Inflammatory macrophage treated with lipopolysaccharide for 1 hour (primary cell): ENCODE data around the gene DCDC1.

Source experiments
- DNase-seq, 2 donors: peaks; one replicate each; pipeline ENCODE4 v3.0.0-alpha.2; 2020 to 2022

DCDC1 gene

GRCh38 chr11:31369348-31370329 is at the start of gene DCDC1, which contains the start of gene DNAJC24:
Gene DCDC1, minus strand, starts transcription at chr11:31369739. Its CDS starts 41,459 bp downstream, at chr11:31328280.
Gene DNAJC24, plus strand, starts transcription at chr11:31369860. Its CDS starts 889 bp downstream, at chr11:31370749.
- DNase-seq = peak; percentile 93 to 99

GRCh38 chr11:31419138-31419537 is 49.6 kb upstream of the DCDC1 start:
- no peak for DNase-seq

GRCh38 chr11:31417816-31418215 is 48.3 kb upstream of the DCDC1 start:
- DNase-seq = no peak

- DNase-seq = no peak
Observed at GRCh38 chr11:31417357-31417756, 47.8 kb upstream of the DCDC1 start.

- no peak for DNase-seq
Observed at GRCh38 chr11:31415435-31415834, 45.9 kb upstream of the DCDC1 start.

GRCh38 chr11:31414338-31414737 is 44.8 kb upstream of the DCDC1 start:
- DNase-seq = no peak

- no peak for DNase-seq
Observed at GRCh38 chr11:31412946-31413345, 43.4 kb upstream of the DCDC1 start.

- no peak for DNase-seq
Observed at GRCh38 chr11:31408201-31408600, 38.7 kb upstream of the DCDC1 start.

GRCh38 chr11:31404614-31405013 is 35.1 kb upstream of the DCDC1 start:
- no peak for DNase-seq

GRCh38 chr11:31397239-31397834 is 27.8 kb upstream of the DCDC1 start:
- DNase-seq = peak; percentile 9 to 30

- no peak for DNase-seq
Observed at GRCh38 chr11:31387379-31387778, 17.8 kb upstream of the DCDC1 start.

GRCh38 chr11:31383116-31383515 is 13.6 kb upstream of the DCDC1 start:
- no peak for DNase-seq

GRCh38 chr11:31375879-31376278 is 6.3 kb upstream of the DCDC1 start:
- DNase-seq = no peak

- no peak for DNase-seq
Observed at GRCh38 chr11:31366795-31367194, 2.7 kb downstream of the DCDC1 start.

GRCh38 chr11:31361743-31362142 is 7.8 kb downstream of the DCDC1 start:
- no peak for DNase-seq

GRCh38 chr11:31355817-31356216 is 13.7 kb downstream of the DCDC1 start:
- DNase-seq = no peak

- no peak for DNase-seq
Observed at GRCh38 chr11:31355131-31355530, 14.4 kb downstream of the DCDC1 start.

GRCh38 chr11:31351168-31351567 is 18.4 kb downstream of the DCDC1 start:
- no peak for DNase-seq

- DNase-seq = peak in 1 of 2 donors; percentile 24
Observed at GRCh38 chr11:31340903-31341572, 28.5 kb downstream of the DCDC1 start.

GRCh38 chr11:31337806-31338205 is 31.7 kb downstream of the DCDC1 start:
- no peak for DNase-seq

GRCh38 chr11:31328697-31329096 is 40.8 kb downstream of the DCDC1 start:
- no peak for DNase-seq

GRCh38 chr11:31327417-31327816 is 42.1 kb downstream of the DCDC1 start:
- no peak for DNase-seq

- no peak for DNase-seq
Observed at GRCh38 chr11:31326470-31327148, 42.9 kb downstream of the DCDC1 start.
